Measurements from ENCODE around the gene ARHGEF17.
A peak's percentile ranks its signal among the peaks of the same experiment; 100 is the strongest.

ARHGEF17 gene

DNA sequence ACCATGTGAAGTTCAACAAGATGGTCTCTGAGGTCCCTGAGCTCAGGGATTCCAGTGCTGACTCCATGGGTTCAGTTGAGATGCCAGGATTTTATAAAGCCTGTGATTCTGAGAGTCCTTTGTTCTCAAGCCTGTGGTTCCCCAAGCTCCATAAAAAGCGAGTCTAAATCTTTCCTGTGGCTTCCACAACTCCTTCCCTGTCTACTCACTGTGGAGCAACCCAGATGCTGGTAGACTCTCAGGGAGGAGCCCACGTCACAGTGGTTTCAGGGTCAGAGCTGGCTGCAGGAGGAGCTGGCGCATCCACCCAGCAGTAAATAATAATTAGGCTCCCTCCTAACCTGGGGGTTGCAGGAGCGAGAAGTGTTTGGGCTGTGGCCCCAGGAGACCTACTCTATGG lies 66.1 kb downstream of the ARHGEF17 start:
- H4K20me1 ChIP-seq (ENCODE audit: control insufficient read depth, insufficient read depth, low read depth, low read length): peaks cover 14% of the 10 kb centered on the region
- H3K27me3 ChIP-seq (ENCODE audit: control insufficient read depth, low read length): no peaks in the 10 kb centered on the region
- no peak overlapping the region for H3K4me2 ChIP-seq (ENCODE audit: low read length)
- H3K4me3 ChIP-seq (ENCODE audit: low read length): no peak overlapping the region
- no peaks in the 10 kb centered on the region for H3K9me3 ChIP-seq (ENCODE audit: control insufficient read depth, insufficient read depth, low read length)
- H3K27ac ChIP-seq (ENCODE audit: low read depth, low read length): no peak overlapping the region
- H3K36me3 ChIP-seq (ENCODE audit: control insufficient read depth, low read length): peaks cover 27% of the 10 kb centered on the region
- no peaks in the 10 kb centered on the region for H3F3A ChIP-seq (ENCODE audit: control insufficient read depth, insufficient read depth)
- TF ChIP-seq CTCF (IDR thresholded peaks at IDR 0.05; ENCODE audit: low read depth, low read length, poor library complexity, severe bottlenecking): no peak
- TF ChIP-seq EZH2phosphoT487 (IDR thresholded peaks at IDR 0.05; ENCODE audit: borderline replicate concordance, low read length): no peak
- no peaks in the 10 kb centered on the region for H3K9me2 ChIP-seq (replicated peaks; ENCODE audit: control insufficient read depth, low read length)
- peaks cover 38% of the 10 kb centered on the region for H3K4me1 ChIP-seq (ENCODE audit: control insufficient read depth, low read length)
- H3K79me2 ChIP-seq (ENCODE audit: control insufficient read depth, low read length): peaks cover 31% of the 10 kb centered on the region

DNA sequence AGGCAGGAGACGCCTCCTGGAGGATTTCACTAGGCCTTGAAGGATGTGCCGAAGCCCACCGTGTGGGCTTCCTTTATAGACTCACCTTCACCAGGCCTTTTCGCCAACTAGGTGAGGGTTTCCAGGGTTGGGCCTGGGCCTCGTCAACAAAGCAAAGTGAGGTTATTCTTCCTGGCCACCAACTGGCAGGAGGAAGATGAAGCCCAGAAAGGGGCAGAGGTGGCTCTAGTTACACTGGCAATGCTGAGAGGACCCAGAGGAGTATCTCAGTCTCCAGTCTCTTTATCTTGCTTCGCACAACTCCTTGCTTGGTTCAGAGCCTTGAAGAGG lies 67.7 kb downstream of the ARHGEF17 start:
- peaks cover 43% of the 10 kb centered on the region for H3K36me3 ChIP-seq (ENCODE audit: control insufficient read depth, low read length)
- H3K4me1 ChIP-seq (ENCODE audit: control insufficient read depth, low read length): peaks cover 55% of the 10 kb centered on the region
- peak overlapping the region; percentile 80 for H3K4me3 ChIP-seq (ENCODE audit: low read length)
- no peaks in the 10 kb centered on the region for H3K9me3 ChIP-seq (ENCODE audit: control insufficient read depth, insufficient read depth, low read length)
- TF ChIP-seq EZH2phosphoT487 (IDR thresholded peaks at IDR 0.05; ENCODE audit: borderline replicate concordance, low read length): no peak
- no peak for TF ChIP-seq CTCF (IDR thresholded peaks at IDR 0.05; ENCODE audit: low read depth, low read length, poor library complexity, severe bottlenecking)
- H3K9me2 ChIP-seq (replicated peaks; ENCODE audit: control insufficient read depth, low read length): no peaks in the 10 kb centered on the region
- H3K27me3 ChIP-seq (ENCODE audit: control insufficient read depth, low read length): no peaks in the 10 kb centered on the region
- H3K4me2 ChIP-seq (ENCODE audit: low read length): peak overlapping the region; percentile 62
- H3K79me2 ChIP-seq (ENCODE audit: control insufficient read depth, low read length): peaks cover 48% of the 10 kb centered on the region
- H4K20me1 ChIP-seq (ENCODE audit: control insufficient read depth, insufficient read depth, low read depth, low read length): peaks cover 15% of the 10 kb centered on the region
- H3F3A ChIP-seq (ENCODE audit: control insufficient read depth, insufficient read depth): no peaks in the 10 kb centered on the region
- H3K27ac ChIP-seq (ENCODE audit: low read depth, low read length): 0 out of 2 replicates have a peak overlapping the region, but pooled peaks have one; percentile 26

DNA sequence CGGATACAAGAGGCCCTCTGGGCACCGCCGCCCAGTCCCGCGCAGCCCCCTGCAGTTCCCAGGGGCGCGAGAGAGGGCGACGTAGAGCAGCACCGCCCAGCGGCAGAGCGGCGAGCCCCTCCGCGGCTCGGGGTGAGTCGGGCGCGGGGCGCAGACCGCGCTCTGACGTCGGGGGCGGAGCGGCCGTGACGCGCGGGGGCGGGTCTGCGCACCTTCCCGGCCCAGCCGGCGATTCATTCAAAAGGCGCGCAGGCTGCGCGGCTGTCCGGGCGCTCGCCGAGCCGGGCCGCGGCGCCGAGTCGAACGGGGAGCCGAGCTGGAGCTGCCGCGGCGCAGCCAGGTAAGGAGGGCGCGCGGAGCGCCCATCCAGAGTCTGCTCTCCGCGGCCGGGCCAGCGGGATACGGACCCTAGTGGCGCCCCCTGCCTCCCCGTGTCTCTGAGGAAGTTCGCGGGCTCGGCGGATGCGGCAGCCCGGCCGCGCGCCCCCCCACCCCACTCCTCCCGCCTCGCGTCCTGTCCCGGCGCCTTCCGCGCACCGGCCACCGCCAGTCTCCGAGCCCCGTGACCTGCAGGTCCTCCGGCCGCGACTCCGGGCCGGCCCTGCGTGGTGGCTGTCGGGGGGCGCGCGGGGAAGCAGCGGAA lies 68.2 kb downstream of the ARHGEF17 start, which contains the start of gene RELT:
Gene RELT, plus strand, starts transcription at position 240 of the 643 bp plus-strand sequence. CDS start 12,738 bp downstream, outside the sequence.
- H3K27ac ChIP-seq (ENCODE audit: low read depth, low read length): peak within 1 kb of the TSS; percentile 92
- H3K9me3 ChIP-seq (ENCODE audit: control insufficient read depth, insufficient read depth, low read length): no peaks in the 10 kb centered on the region
- H3K4me1 ChIP-seq (ENCODE audit: control insufficient read depth, low read length): peaks cover 60% of the 10 kb centered on the region
- H3K79me2 ChIP-seq (ENCODE audit: control insufficient read depth, low read length): peaks cover 53% of the 10 kb centered on the region
- peaks cover 47% of the 10 kb centered on the region for H3K36me3 ChIP-seq (ENCODE audit: control insufficient read depth, low read length)
- H3K4me3 ChIP-seq (ENCODE audit: low read length): peak within 1 kb of the TSS; percentile 80
- TF ChIP-seq CTCF (IDR thresholded peaks at IDR 0.05; ENCODE audit: low read depth, low read length, poor library complexity, severe bottlenecking) (peak; percentile 81), EZH2phosphoT487 (IDR thresholded peaks at IDR 0.05; ENCODE audit: borderline replicate concordance, low read length) (no peak)
- no peaks in the 10 kb centered on the region for H3K9me2 ChIP-seq (replicated peaks; ENCODE audit: control insufficient read depth, low read length)
- peaks cover 15% of the 10 kb centered on the region for H4K20me1 ChIP-seq (ENCODE audit: control insufficient read depth, insufficient read depth, low read depth, low read length)
- H3F3A ChIP-seq (ENCODE audit: control insufficient read depth, insufficient read depth): no peaks in the 10 kb centered on the region
- H3K4me2 ChIP-seq (ENCODE audit: low read length): peak within 1 kb of the TSS; percentile 88
- no peaks in the 10 kb centered on the region for H3K27me3 ChIP-seq (ENCODE audit: control insufficient read depth, low read length)
